SKM-1 (cell line): Measurements from ENCODE around the gene IL17RC.
A peak's percentile ranks its signal among the peaks of the same experiment; 100 is the strongest.
"Not testable (repeated sequence)": the region's sequence is repeated elsewhere in the genome, so short reads cannot be mapped to it uniquely, and the experiment has no call there.

Experiments used
- DNase-seq: peaks from one replicate; lab custom pipeline; 2025; ENCODE audit not compliant: unreplicated experiment; lab: John Stamatoyannopoulos, UW

IL17RC gene

DNA sequence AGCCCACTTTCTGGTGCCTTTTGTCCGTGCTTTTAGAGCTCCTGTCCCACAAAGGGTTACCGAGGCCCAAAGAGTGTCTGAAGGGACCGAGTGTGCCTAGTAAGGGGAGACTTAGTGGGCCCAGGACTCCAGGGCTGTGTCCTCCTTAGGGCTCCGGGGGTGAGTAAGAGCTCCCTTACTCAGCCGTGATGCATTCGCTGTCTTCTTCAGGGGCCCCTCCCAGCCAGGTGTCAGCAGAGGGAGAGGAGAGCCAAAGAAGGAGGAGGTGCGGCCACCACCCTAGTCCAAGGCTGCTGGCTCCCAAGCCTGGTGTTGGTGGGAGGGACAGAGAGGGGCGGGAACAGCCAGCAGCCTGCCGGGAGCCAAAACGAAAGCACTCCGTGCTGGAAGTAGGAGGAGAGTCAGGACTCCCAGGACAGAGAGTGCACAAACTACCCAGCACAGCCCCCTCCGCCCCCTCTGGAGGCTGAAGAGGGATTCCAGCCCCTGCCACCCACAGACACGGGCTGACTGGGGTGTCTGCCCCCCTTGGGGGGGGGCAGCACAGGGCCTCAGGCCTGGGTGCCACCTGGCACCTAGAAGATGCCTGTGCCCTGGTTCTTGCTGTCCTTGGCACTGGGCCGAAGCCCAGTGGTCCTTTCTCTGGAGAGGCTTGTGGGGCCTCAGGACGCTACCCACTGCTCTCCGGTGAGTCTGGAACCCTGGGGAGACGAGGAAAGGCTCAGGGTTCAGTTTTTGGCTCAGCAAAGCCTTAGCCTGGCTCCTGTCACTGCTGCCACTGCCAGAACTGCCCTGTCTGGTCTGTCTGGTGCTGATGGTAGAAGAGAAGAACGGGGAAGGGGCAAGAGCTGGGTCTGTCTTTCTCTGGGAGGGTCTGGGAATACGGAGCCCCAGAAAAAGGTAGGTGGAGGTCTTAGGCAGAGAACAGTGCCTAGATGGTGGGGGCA lies at the start of gene IL17RC:
TSS of gene IL17RC (plus strand) at position 365 of the 947 bp plus-strand sequence. CDS start at position 583, 218 bp downstream.
- DNase-seq: no peak

DNA sequence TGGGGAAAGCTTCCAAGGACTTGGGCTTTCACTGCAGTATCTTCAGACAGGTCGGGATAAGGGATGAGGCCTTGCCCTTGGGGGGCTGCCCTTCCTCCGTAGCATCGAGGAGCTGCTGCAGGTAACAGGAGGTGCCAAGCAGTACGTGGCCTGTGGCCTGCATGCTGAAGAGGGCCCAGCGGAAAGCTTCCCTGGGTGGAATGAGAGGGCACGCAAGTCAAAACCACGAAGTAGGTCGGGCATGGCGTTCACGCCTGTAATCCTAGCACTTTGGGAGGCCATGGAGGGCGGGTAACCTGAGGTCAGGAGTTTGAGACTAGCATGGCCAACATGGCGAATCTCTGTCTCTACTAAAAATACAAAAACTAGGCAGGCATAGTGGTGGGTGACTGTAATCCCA lies 49.8 kb upstream of the IL17RC start:
- DNase-seq: no peak

GRCh38 chr3:9869955-9870354 lies 46.9 kb upstream of the IL17RC start:
- DNase-seq: no peak

GRCh38 chr3:9870978-9871377 lies 45.9 kb upstream of the IL17RC start:
- no peak for DNase-seq

DNA sequence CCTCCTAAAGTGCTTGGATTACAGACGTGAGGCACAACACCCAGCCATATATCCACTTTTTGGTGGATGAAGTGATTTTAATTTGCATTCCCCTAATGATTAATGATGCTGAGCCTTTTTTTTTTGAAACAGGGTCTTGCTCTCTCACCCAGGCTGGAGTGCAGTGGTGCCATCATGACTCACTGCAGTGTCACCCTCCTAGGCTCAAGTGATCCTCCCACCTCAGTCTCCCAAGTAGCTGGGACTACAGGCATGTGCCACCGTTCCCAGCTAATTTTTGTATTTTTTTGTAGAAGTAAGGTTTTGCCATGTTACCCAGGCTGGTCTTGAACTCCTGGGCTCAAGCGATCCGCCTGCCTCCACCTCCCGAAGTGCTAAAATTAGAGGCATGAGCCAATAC lies 44.8 kb upstream of the IL17RC start:
- not testable (repeated sequence) for DNase-seq

- DNase-seq: no peak
Measured at GRCh38 chr3:9875448-9875847, 41.5 kb upstream of the IL17RC start.

- not testable (repeated sequence) for DNase-seq
Measured at GRCh38 chr3:9876255-9876654, 40.6 kb upstream of the IL17RC start.

DNA sequence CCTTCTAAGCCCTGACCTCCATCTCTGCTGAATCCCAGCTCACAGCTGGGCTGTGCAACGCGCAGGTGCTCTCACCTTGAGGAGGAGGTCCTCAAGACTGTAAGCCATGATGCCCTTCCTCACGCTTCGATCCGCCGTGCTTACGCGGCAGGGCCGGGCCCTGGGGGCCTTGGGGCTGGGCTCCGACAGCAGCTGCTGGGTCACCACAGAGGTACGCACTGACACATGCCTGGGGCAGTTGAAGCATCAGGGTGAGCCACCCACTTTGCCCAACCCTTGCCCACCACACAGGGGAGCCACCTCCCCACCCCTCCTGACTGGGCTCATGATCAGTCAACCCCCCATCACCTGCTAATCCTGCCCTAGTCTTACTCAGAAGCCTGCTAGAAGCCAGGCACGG lies 39.9 kb upstream of the IL17RC start:
- DNase-seq: no peak

- no peak for DNase-seq
Measured at GRCh38 chr3:9878700-9879099, 38.2 kb upstream of the IL17RC start.

DNA sequence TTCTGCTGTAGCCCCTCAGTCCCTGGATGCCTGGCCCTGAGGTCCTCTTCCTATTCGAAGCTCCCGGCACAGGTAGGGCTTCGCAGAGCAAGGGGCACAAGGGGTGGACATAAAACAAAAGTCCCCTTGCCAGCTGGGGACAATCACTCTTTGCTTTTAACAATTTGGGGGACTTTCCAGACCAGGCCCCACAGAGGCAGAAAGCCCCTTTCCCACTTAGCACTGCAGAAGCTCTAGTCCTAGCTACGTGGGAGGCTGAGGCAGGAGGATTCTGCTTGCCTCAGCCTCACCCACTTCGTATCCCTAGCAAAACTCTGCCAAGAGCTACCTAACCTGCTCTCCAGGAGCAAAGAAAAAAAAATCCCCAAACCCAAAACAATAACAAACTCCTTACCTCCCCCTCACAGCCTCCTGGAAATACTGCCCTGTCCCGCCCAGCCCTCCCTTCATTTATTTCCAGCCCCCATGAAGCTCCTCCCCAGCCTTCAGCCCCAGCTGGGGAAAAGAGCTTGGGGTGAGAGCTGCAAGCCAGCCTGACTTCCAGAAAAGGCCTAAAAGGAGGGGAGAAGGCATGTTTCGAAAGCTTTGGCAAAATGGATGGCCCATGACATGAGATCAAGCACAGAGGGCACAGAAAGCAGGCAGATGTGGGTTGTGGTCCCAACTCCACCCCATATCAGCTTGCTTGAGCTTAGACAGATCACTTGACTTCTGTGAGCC lies 36.9 kb upstream of the IL17RC start, which contains the start of gene CIDEC:
TSS of gene CIDEC (minus strand) at position 424 of the 720 bp plus-strand sequence. CDS start 1,767 bp downstream, outside the sequence.
- DNase-seq: no peak

DNA sequence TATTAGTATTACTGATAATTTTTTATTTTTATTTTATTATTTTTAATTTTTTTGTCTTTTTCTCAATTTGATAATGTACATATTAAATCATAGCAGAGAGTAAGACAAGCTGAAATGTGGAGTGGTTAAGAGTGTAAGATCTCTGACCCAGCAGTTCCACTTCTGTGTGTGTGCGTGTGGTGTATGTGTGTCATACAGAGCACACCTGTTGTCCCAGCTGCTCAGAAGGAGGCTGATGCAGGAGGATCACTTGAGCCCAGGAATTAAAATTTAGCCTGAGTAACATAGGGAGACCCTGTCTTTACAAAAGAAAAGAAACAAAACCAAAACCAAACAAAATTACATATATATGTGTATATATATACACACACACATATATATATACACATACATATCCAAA lies 35.5 kb upstream of the IL17RC start:
- no peak for DNase-seq

DNA sequence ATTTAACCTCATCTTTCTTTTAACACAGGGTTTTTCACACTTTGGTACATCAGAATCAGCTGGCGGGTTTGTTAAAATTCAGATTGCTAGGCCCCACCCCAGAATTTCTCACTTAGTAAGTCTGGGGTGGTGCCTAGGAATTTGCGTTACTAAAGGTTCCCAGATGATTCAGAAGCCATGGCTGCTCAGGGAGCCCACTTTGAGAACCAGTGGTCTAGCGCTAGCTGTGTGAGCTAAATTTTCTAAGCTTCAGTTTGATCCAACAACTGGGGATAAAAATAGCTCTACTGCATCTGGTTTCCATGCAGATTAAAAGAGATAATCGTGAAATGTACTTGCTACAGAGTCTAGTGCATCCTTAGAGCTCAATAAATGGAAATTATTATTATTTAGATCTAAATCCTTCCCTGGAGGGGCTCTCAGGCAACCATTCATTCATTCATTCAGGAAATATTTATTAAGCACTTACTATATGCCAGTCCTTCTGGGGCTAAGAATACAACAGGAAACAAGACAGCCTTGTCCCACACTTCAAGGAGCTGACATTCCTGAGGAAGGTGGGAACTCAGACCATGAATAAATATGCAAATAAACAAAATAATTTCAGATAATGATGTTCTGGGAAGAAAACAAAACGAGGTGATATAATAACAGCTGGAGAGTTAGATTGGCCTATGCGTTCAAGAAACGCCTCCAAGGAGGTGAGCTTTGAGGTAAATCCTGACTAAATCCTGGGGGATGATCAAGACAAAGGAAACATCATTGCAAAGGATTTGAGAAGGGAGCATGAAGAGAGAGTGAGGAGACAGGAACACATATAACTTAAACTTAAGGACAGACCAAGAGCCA lies 33.0 kb upstream of the IL17RC start:
- DNase-seq: no peak

- DNase-seq: no peak
Measured at GRCh38 chr3:9884555-9885165, 32.2 kb upstream of the IL17RC start.

DNA sequence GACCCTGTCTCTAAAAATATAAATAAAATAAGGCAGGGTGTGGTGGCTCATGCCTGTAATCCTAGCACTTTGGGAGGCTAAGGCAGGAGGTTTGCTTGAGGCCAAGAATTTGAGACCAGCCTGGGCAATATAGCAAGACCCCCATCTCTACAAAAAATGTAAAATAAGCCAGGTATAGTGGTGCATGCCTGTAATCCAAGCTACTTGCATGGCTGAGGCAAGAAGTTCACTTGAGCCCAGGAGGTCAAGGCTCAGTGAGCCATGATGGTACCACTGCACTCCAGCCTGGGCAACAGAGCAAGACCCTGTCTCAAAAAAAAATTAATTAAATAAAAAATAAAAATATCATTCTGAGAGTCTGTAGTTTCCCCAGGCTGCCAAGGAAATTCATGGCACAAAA lies 30.6 kb upstream of the IL17RC start:
- DNase-seq: no peak

DNA sequence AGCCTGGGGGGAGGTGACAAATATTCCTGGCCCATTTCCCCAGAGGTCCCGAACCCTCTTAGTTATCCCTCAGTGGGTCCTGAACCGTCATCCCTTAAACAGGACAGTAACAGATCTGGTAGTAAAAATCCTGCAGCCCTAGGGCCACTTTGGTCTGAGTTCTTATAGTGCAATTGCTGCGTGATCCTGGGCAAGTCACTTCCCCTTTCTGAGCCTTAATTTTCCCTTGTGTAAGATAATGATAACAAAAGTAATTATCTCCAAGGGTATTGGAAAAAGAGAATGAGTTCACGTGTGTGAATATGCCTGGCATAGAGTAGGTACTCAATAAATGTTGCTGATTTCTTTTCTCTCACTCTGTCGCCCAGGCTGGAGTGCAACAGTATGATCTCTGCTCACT lies 29.4 kb upstream of the IL17RC start:
- no peak for DNase-seq

DNA sequence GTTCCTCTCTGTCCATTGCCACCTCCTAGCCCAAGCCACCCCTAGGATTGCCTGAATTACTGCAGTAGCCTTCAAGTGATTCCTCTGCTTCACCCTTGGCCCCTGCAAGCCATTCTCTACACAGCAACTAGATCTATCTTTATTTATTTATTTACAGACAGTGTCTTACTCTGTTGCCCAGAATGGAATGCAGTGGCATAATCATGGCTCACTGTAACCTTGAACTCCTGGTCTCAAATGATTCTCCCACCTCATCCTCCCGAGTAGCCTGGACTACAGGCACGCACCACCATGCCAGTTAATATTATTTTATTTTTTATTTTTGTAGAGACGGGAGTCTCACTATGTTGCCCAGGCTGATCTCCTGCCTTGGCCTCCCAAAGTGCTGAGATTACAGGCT lies 28.4 kb upstream of the IL17RC start:
- no peak for DNase-seq

DNA sequence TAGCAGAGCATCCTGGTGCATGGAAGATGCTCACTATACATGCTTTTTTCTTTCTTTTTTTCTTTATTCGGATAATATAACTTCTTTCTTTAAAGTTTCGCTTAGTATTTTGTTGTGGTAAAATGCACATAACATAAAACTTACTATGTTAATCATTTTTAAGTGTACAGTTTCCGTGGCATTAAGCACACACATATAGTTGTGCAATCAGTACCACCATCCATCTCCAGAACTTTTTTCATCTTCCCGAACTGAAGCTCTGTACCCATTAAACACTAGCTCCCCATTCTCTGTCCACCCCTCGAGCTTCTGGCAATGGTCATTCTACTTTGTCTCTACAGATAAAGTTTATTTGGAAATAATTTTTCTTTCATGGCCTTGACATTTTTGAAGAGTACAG lies 27.5 kb upstream of the IL17RC start:
- DNase-seq: no peak

DNA sequence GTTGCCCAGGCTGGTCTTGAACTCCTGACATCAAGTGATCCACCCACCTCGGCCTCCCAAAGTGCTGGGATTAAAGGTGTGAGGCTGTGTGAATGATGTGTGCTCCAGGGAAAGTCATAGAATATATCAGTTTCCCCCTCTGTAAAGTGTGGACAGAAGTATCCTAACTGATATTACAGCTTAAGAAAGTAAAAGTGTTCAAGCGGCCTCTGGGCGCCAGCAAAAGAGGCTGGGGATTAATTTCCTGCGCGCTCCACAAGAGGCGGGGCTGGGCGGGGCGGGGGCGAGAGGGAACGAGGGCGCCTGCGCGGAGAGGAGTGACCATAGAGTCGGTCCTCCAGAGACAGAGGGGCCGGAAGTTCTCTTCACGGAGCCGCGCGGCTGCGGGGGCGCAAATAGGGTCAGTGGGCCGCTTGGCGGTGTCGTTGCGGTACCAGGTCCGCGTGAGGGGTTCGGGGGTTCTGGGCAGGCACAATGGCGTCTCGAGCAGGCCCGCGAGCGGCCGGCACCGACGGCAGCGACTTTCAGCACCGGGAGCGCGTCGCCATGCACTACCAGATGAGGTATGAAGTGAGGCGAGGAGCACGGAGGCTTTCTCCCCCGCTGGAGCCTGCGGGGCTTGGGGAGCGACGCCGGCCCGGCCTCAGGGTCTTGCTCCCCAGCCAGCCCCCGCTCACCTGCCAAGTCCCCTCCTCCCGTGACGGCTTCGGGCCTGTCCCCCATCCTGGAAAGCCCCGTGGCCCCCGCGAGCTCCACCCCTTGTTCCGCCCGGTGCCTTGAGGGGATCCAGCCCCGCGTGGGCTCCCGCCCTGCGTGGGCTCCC lies 26.4 kb upstream of the IL17RC start, which contains the start of gene JAGN1:
TSS of gene JAGN1 (plus strand) at position 362 of the 823 bp plus-strand sequence. CDS start at position 475, 113 bp downstream.
- peak; percentile 68 for DNase-seq

DNA sequence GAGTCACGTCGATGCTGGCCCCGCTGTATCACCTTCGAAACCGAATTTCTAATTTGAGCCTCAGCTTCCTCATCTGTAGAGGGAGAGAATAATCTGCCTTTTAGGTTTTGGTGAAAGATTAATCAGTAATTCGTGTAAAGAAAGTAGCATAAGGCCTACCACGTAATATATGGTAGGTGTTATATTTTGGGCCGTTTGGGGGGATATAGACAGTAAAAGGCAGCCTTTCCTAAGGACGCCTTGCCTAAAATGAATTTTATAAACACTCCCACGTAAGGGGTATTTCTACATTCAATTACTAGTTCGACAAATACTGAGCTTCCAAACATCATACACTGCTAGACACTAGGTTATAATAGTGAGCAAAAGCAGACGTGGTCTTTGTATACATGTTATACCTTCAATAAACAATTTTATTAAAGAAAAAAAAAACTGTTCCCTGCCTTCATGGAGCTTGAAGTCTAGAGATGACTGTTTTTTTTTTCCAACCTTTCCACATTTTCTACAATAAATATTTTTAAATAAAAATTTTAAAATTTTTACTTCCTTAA lies 25.8 kb upstream of the IL17RC start:
- DNase-seq: no peak
